Erythroblast (primary cell): ENCODE data around the gene PTPRN2.

ENCODE experiments used
- GATA1 ChIP-seq: IDR thresholded peaks from 2 replicates; pipeline ENCODE4 v1.6.1; 2011; ENCODE audit warnings: low read depth, mild to moderate bottlenecking, control low read depth, low read length, moderate library complexity
- POLR2A ChIP-seq: IDR thresholded peaks from 2 replicates; pipeline ENCODE4 v1.6.1; 2011; ENCODE audit warnings: mild to moderate bottlenecking, low read length

- TF ChIP-seq POLR2A (no peak), GATA1 (no peak)
Observed at GRCh38 chr7:157635148-157635500, 952.5 kb downstream of the PTPRN2 start.
